Fibroblast of lung (primary cell): ENCODE results near the gene LDHD. TPM values are rescaled to one million over a fixed set of nuclear protein-coding genes. Genes with fewer than 3 reads are reported as not detected.
A peak's percentile ranks its signal among the peaks of the same experiment; 100 is the strongest.

Experiments used
- DNase-seq, 2 donors: peaks; one replicate each; pipeline versions ENCODE4 v3.0.0 to v3.0.0-alpha.2; 2010; ENCODE audit warnings: low read depth in 2 of 2
- H2AFZ ChIP-seq: 2 replicates; pipeline ENCODE4 v1.5.1; 2012; ENCODE audit warnings: low read length, control low read depth, inconsistent platforms
- H3K27ac ChIP-seq: 2 replicates; pipeline ENCODE4 v1.5.1; 2011; ENCODE audit warnings: low read length, control low read depth; ENCODE audit not compliant: insufficient read depth
- H3K27me3 ChIP-seq: 2 replicates; pipeline ENCODE4 v1.5.1; 2011; ENCODE audit warnings: mild to moderate bottlenecking, low read length; ENCODE audit not compliant: control insufficient read depth, insufficient read depth
- H3K36me3 ChIP-seq: 2 replicates; pipeline ENCODE4 v1.5.1; 2011; ENCODE audit warnings: low read length; ENCODE audit not compliant: control insufficient read depth, insufficient read depth
- H3K4me1 ChIP-seq: 2 replicates; pipeline ENCODE4 v1.5.1; 2011; ENCODE audit warnings: low read length; ENCODE audit not compliant: control insufficient read depth, insufficient read depth; ENCODE audit errors: extremely low read depth
- H3K4me2 ChIP-seq: 2 replicates; pipeline ENCODE4 v1.5.1; 2011; ENCODE audit warnings: low read length, control low read depth; ENCODE audit not compliant: insufficient read depth; ENCODE audit errors: extremely low read depth
- H3K4me3 ChIP-seq, 4 experiments: fragments of 200-600 bp in 1 of 4; sonication (generic) in 1 of 4; replicated peaks in 1 of 4; 2 replicates each; pipeline ENCODE4 v1.5.1; 2011 to 2016; ENCODE audit warnings: low read length in 4 of 4, low read depth in 3 of 4, mild to moderate bottlenecking in 3 of 4, control low read depth in 2 of 4, inconsistent platforms in 1 of 4, mixed read lengths in 1 of 4; ENCODE audit not compliant: insufficient read depth in 1 of 4; ENCODE audit errors: control extremely low read depth in 1 of 4
- H3K79me2 ChIP-seq: 2 replicates; pipeline ENCODE4 v1.5.1; 2012; ENCODE audit warnings: mild to moderate bottlenecking, low read length, inconsistent platforms; ENCODE audit not compliant: control insufficient read depth, insufficient read depth
- H3K9ac ChIP-seq: 2 replicates; pipeline ENCODE4 v1.5.1; 2011; ENCODE audit warnings: mild to moderate bottlenecking, low read length, control low read depth; ENCODE audit not compliant: insufficient read depth
- H3K9me3 ChIP-seq: 2 replicates; pipeline ENCODE4 v1.5.1; 2012; ENCODE audit warnings: low read depth, low read length; ENCODE audit not compliant: control insufficient read depth, insufficient read depth
- H4K20me1 ChIP-seq: 2 replicates; pipeline ENCODE4 v1.5.1; 2011; ENCODE audit warnings: low read length; ENCODE audit not compliant: control insufficient read depth, insufficient read depth; ENCODE audit errors: extremely low read depth
- EZH2 ChIP-seq: IDR thresholded peaks from 2 replicates; pipeline ENCODE4 v1.5.1; 2012; ENCODE audit warnings: low read length, control low read depth, mild to moderate bottlenecking; ENCODE audit errors: missing control alignments
- polyA plus RNA-seq, 2 donors: library from polyadenylated mRNA; depleted of rRNA in 1 of 2; stranded (reverse) in 1 of 2; unstranded in 1 of 2; fragments of >200 nt; gene quantifications; 2 replicates each; pipeline ENCODE4 v1.2.1, GENCODE V29; 2011 to 2012; ENCODE audit warnings: missing spikeins in 1 of 2
- total RNA-seq: library from RNA; depleted of rRNA; stranded (reverse); fragments of >200 nt; gene quantifications from 2 replicates; pipeline ENCODE4 v1.2.1, GENCODE V29; 2014
- TF ChIP-seq, protein P1 (sequence below), 2 donors: IDR thresholded peaks in 1 of 2; conservative IDR thresholded peaks in 1 of 2; 1 replicate in 1 of 2; 2 replicates in 1 of 2; pipeline ENCODE4 v1.5.1; 2011 to 2012; ENCODE audit warnings: low read length in 2 of 2, control low read depth in 1 of 2, inconsistent platforms in 1 of 2, low read depth in 1 of 2, mild to moderate bottlenecking in 1 of 2

The LDHD gene
- total and polyA plus RNA-seq, 2 donors (not counting 1 experiment from before 2014, with no cell fraction given) = 0.52 to 4.5 TPM

DNA sequence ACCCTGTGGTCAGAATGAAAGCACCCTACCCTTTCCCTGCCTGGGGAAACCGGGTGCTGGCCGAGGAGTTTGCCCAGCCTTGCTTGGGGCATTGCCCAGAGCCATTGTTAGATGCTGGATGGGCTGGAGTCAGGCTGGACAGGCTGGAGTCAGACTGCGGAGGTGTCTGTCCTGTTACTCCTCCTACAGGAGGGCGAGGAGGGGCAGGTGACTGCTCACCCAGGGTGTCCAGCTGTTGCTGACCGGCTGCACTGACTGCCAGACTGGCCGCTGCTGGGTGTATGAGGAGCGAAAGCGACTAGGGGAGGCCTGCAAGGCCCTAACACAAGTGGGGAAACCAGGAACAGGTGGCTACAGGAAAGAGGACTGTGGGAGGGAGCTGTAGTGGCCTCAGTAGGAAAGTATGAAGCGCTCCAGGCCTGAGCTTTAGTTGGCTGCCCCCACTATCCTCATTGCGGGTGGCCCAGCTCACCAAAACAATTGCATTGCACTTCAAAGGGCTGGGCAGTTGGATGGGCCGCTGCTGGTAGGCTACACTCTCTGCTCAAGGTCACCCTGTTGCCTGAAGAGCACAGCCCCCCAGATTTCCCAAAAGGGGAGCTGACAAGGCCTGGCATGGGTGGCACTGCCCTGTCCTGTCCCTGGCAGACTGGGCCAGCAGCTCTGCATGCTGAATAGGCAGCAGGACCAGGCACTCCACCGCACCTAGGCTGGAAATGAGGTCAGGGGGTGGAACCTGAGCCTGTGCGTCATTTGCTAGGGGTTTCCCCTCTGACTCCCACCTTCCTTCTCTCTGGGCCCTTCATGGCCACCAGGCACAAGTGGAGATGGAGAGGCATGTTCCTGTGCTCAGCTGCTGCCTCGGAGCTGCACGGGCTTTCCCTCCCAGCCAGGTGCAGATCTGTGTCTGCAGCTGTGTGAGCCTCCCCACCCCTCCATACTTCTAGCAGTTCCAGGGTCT is 18.4 kb downstream of the LDHD start:
- no peaks in the 10 kb centered on the region for H3K79me2 ChIP-seq
- no peaks in the 10 kb centered on the region for H3K27me3 ChIP-seq
- peaks cover 2% of the 10 kb centered on the region for H3K4me1 ChIP-seq
- H3K4me2 ChIP-seq = no peak overlapping the region
- H3K4me3 ChIP-seq = no peak overlapping the region
- H3K27ac ChIP-seq = no peak overlapping the region
- H4K20me1 ChIP-seq = no peaks in the 10 kb centered on the region
- no peak for DNase-seq
- no peaks in the 10 kb centered on the region for H3K9me3 ChIP-seq
- H3K36me3 ChIP-seq = no peaks in the 10 kb centered on the region
- no peak overlapping the region for H2AFZ ChIP-seq
- TF ChIP-seq, protein P1, sequence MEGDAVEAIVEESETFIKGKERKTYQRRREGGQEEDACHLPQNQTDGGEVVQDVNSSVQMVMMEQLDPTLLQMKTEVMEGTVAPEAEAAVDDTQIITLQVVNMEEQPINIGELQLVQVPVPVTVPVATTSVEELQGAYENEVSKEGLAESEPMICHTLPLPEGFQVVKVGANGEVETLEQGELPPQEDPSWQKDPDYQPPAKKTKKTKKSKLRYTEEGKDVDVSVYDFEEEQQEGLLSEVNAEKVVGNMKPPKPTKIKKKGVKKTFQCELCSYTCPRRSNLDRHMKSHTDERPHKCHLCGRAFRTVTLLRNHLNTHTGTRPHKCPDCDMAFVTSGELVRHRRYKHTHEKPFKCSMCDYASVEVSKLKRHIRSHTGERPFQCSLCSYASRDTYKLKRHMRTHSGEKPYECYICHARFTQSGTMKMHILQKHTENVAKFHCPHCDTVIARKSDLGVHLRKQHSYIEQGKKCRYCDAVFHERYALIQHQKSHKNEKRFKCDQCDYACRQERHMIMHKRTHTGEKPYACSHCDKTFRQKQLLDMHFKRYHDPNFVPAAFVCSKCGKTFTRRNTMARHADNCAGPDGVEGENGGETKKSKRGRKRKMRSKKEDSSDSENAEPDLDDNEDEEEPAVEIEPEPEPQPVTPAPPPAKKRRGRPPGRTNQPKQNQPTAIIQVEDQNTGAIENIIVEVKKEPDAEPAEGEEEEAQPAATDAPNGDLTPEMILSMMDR (conservative IDR thresholded peaks at IDR 0.05 in 1 of 2, IDR thresholded peaks at IDR 0.05 in 1 of 2; ENCODE audit: low read depth in 1 of 2, low read length in 2 of 2) = no peak
- no peak for TF ChIP-seq EZH2
- no peak overlapping the region for H3K9ac ChIP-seq

DNA sequence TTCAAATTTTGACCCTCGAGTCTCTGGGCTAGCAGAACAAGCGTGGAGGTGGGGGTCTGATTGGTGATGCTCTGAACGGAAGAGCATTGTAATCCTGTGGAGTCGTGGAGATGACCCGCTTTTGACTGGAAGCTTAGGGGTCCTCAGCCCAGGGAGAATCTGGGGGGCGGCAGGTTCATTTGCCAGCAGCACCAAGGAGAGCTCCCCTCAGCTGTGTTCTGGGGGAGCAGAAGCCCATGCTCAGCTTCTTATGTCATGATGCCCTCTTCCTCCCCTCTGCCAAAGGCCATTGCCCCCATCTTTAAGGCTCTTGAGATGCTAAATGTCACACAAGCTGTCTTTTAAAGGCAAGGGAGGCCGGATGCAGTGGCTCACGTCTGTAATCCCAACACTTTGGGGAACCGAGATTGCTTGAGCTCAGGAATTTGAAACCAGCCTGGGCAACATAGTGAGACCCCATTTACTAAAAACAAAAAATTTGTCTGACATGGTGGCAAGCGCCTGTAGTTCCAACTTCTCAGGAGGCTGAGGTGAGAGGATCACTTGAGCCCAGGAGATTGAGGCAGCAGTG is 19.3 kb downstream of the LDHD start:
- Histone ChIP-seq H3K4me3 (no peak overlapping the region), H3K79me2 (no peaks in the 10 kb centered on the region), H3K4me1 (peaks cover 2% of the 10 kb centered on the region), H3K9ac (no peak overlapping the region), H4K20me1 (no peaks in the 10 kb centered on the region), H3K4me2 (no peak overlapping the region), H2AFZ (no peak overlapping the region), H3K27me3 (no peaks in the 10 kb centered on the region), H3K27ac (no peak overlapping the region), H3K36me3 (no peaks in the 10 kb centered on the region), H3K9me3 (no peaks in the 10 kb centered on the region)
- no peak for DNase-seq
- TF ChIP-seq, protein P1 (conservative IDR thresholded peaks at IDR 0.05 in 1 of 2, IDR thresholded peaks at IDR 0.05 in 1 of 2; ENCODE audit: low read depth in 1 of 2, low read length in 2 of 2) = no peak
- no peak for TF ChIP-seq EZH2

DNA sequence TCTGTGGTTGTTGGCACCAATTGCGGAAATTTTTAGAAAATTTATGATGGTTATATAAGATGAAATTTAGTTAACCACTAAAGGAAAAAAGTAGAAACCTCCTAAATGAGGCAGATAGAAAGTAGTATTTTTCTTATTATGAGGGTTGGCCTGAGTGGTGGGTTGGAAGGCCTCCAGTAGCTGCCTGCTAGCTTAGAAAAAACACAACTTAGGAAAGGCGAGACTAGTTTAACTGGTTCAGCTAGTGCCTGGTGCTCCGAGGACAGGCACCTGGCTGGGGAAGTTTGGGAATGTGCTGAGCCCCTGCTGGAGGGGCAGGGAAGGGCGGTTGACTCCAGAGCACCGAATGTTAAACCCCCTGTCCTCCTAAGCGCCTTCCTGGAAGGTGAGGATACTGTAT is 19.9 kb downstream of the LDHD start:
- Histone ChIP-seq H4K20me1 (no peaks in the 10 kb centered on the region), H3K4me1 (peaks cover 2% of the 10 kb centered on the region), H3K9ac (no peak overlapping the region), H3K4me2 (no peak overlapping the region), H3K9me3 (no peaks in the 10 kb centered on the region), H3K36me3 (no peaks in the 10 kb centered on the region), H2AFZ (no peak overlapping the region), H3K4me3 (no peak overlapping the region), H3K79me2 (no peaks in the 10 kb centered on the region), H3K27me3 (no peaks in the 10 kb centered on the region), H3K27ac (no peak overlapping the region)
- peak in 1 of 2 donors; percentile 29 for DNase-seq
- no peak for TF ChIP-seq EZH2
- TF ChIP-seq, protein P1 (conservative IDR thresholded peaks at IDR 0.05 in 1 of 2, IDR thresholded peaks at IDR 0.05 in 1 of 2; ENCODE audit: low read depth in 1 of 2, low read length in 2 of 2) = peak; percentile 9 to 38
